HG03097 (cell line): ENCODE results near the gene PAIP1.
A peak's percentile ranks its signal among the peaks of the same experiment; 100 is the strongest.
"Not testable (repeated sequence)": the region's sequence is repeated elsewhere in the genome, so short reads cannot be mapped to it uniquely, and the experiment has no call there.

Experiments used
- ATAC-seq: cut with Tn5 transposase; IDR thresholded peaks from one replicate; pipeline ENCODE4 v1.9.1; 2021; ENCODE audit not compliant: unreplicated experiment, low FRiP score

Gene PAIP1

GRCh38 chr5:43556857-43557542 lies at the start of gene PAIP1:
TSS of gene PAIP1 (minus strand) at chr5:43557077. CDS start at chr5:43556846, 231 bp downstream.
- ATAC-seq, result peak; percentile 95

- no peak for ATAC-seq
Measured at GRCh38 chr5:43606351-43606750, 49.5 kb upstream of the PAIP1 start.

GRCh38 chr5:43604699-43605098 lies 47.8 kb upstream of the PAIP1 start:
- no peak for ATAC-seq

- peak; percentile 53 for ATAC-seq
Measured at GRCh38 chr5:43603344-43604217, 46.7 kb upstream of the PAIP1 start.

GRCh38 chr5:43602461-43603343 lies 45.8 kb upstream of the PAIP1 start, which contains the start of gene NNT:
TSS of gene NNT (plus strand) at chr5:43603180. CDS start at chr5:43609196, 6,016 bp downstream.
- peak; percentile 70 for ATAC-seq

GRCh38 chr5:43601454-43602260 lies 44.8 kb upstream of the PAIP1 start:
- no peak for ATAC-seq

- not testable (repeated sequence) for ATAC-seq
Measured at GRCh38 chr5:43598927-43599326, 42.0 kb upstream of the PAIP1 start.

GRCh38 chr5:43592363-43592762 lies 35.5 kb upstream of the PAIP1 start:
- ATAC-seq, result no peak

GRCh38 chr5:43590700-43591099 lies 33.8 kb upstream of the PAIP1 start:
- no peak for ATAC-seq

- no peak for ATAC-seq
Measured at GRCh38 chr5:43589310-43589709, 32.4 kb upstream of the PAIP1 start.

GRCh38 chr5:43588842-43589241 lies 32.0 kb upstream of the PAIP1 start:
- ATAC-seq, result no peak

GRCh38 chr5:43584166-43584699 lies 27.4 kb upstream of the PAIP1 start:
- no peak for ATAC-seq

- ATAC-seq, result no peak
Measured at GRCh38 chr5:43583724-43584123, 26.8 kb upstream of the PAIP1 start.

- ATAC-seq, result no peak
Measured at GRCh38 chr5:43582082-43583005, 25.5 kb upstream of the PAIP1 start.

GRCh38 chr5:43581398-43581797 lies 24.5 kb upstream of the PAIP1 start:
- no peak for ATAC-seq

GRCh38 chr5:43580402-43581210 lies 23.7 kb upstream of the PAIP1 start:
- not testable (repeated sequence) for ATAC-seq

GRCh38 chr5:43573058-43573457 lies 16.2 kb upstream of the PAIP1 start:
- no peak for ATAC-seq

- no peak for ATAC-seq
Measured at GRCh38 chr5:43572357-43572756, 15.5 kb upstream of the PAIP1 start.
